Neural progenitor cell (in vitro differentiated cells): ENCODE results near the gene ZNF286A.
"Not testable (repeated sequence)": the region's sequence is repeated elsewhere in the genome, so short reads cannot be mapped to it uniquely, and the experiment has no call there.

ENCODE experiments used
- CTCF ChIP-seq: fragments of 200-600 bp; sonication (generic); IDR thresholded peaks from 2 replicates; pipeline ENCODE4 v1.5.1; 2017; ENCODE audit warnings: antibody characterized with exemption, mild to moderate bottlenecking
- EZH2 ChIP-seq: fragments of 200-600 bp; sonication (generic); IDR thresholded peaks from 2 replicates; pipeline ENCODE4 v1.6.1; 2017; ENCODE audit warnings: antibody characterized with exemption, mild to moderate bottlenecking, moderate library complexity
- EZH2phosphoT487 ChIP-seq: fragments of 200-600 bp; sonication (generic); IDR thresholded peaks from 2 replicates; pipeline ENCODE4 v1.6.1; 2017; ENCODE audit warnings: antibody characterized with exemption

- TF ChIP-seq CTCF, EZH2, EZH2phosphoT487: not testable (repeated sequence)
Measured at GRCh38 chr17:15740041-15740440, 40.5 kb downstream of the ZNF286A start.
